GM12878 (cell line): ENCODE measurements around the gene KRTAP9-8. TPM values are rescaled to one million over a fixed set of nuclear protein-coding genes. Genes with fewer than 3 reads are reported as not detected.

Experiments used
- ATAC-seq: fragments of 200-7000 bp; cut with Tn5 transposase; 3 replicates; pipeline ENCODE4 v1.9.1; 2020; ENCODE audit warnings: mild to moderate bottlenecking, moderate library complexity
- BruUV-seq: library from RNA; stranded (reverse); fragments of 400-500 nt; replicated peaks from 2 replicates; lab custom pipeline; 2021; lab: Mats Ljungman, UMichigan
- CTCF ChIA-PET: fragments of 300-600 bp; sonication (Branson Sonifier 250); formaldehyde crosslinking; extraction: SDS; loops from one replicate; lab custom pipeline; 2021; ENCODE audit warnings: inconsistent platforms; lab: Yijun Ruan, JAX
- POLR2A ChIA-PET: fragments of 350-600 bp; formaldehyde crosslinking; extraction: SDS; loops from one replicate; lab custom pipeline; 2021; ENCODE audit warnings: inconsistent platforms; lab: Charles Lee
- RAD21 ChIA-PET: fragments of 300-600 bp; sonication (Branson Sonifier 250); formaldehyde crosslinking; loops from one replicate; lab custom pipeline; 2023; ENCODE audit warnings: antibody characterized with exemption; ENCODE audit not compliant: unreplicated experiment; lab: Charles Lee
- SMC1A ChIA-PET: fragments of 300-600 bp; sonication (Branson Sonifier 250); formaldehyde crosslinking; loops from one replicate; lab custom pipeline; 2023; ENCODE audit not compliant: unreplicated experiment, uncharacterized antibody; lab: Charles Lee
- DNase-seq: peaks from one replicate; pipeline ENCODE4 v3.0.0-alpha.2; 2011; ENCODE audit warnings: low read depth, low spot score
- FAIRE-seq: peaks from 3 replicates; lab custom pipeline; 2011; peaks lifted over from hg19 to GRCh38; lab: Jason Lieb, UNC
- H2AFZ ChIP-seq: 2 replicates; pipeline ENCODE4 v1.6.0; 2011; ENCODE audit warnings: low read depth, low read length, control low read depth; ENCODE audit not compliant: control insufficient read depth
- H3K27ac ChIP-seq: 2 replicates; pipeline ENCODE4 v1.5.1; 2011; ENCODE audit warnings: control low read depth; ENCODE audit not compliant: control insufficient read depth, insufficient read depth
- H3K27me3 ChIP-seq, 2 experiments: replicated peaks in 1 of 2; 2 replicates each; pipeline versions ENCODE4 v1.6.0 to v1.6.1; 2011; ENCODE audit warnings: low read length in 1 of 2; ENCODE audit not compliant: control insufficient read depth in 2 of 2, insufficient read depth in 2 of 2
- H3K36me3 ChIP-seq, 2 experiments: 2 replicates each; pipeline ENCODE4 v1.5.1; 2011; ENCODE audit warnings: low read length in 1 of 2; ENCODE audit not compliant: control insufficient read depth in 2 of 2, insufficient read depth in 2 of 2
- H3K4me1 ChIP-seq: 2 replicates; pipeline ENCODE4 v1.6.1; 2011; ENCODE audit warnings: mild to moderate bottlenecking, low read length, moderate library complexity, mixed read lengths; ENCODE audit not compliant: control insufficient read depth, insufficient read depth
- H3K4me2 ChIP-seq: 2 replicates; pipeline ENCODE4 v1.6.0; 2011; ENCODE audit warnings: control low read depth; ENCODE audit not compliant: control insufficient read depth, insufficient read depth
- H3K4me3 ChIP-seq: fragments of 200-600 bp; sonication (generic); 2 replicates; pipeline ENCODE4 v1.5.1; 2016
- H3K79me2 ChIP-seq: 2 replicates; pipeline ENCODE4 v1.6.0; 2011; ENCODE audit warnings: low read length; ENCODE audit not compliant: control insufficient read depth, insufficient read depth
- H3K9ac ChIP-seq: 2 replicates; pipeline ENCODE4 v1.8.0; 2011; ENCODE audit warnings: low read length, control low read depth, mixed read lengths; ENCODE audit not compliant: control insufficient read depth, insufficient read depth
- H3K9me3 ChIP-seq: replicated peaks from 3 replicates; pipeline ENCODE4 v1.5.1; 2011; ENCODE audit warnings: mild to moderate bottlenecking, low read length; ENCODE audit not compliant: control insufficient read depth, insufficient read depth
- H4K20me1 ChIP-seq: 2 replicates; pipeline ENCODE4 v1.6.0; 2011; ENCODE audit not compliant: control insufficient read depth, insufficient read depth
- ATF7 ChIP-seq: fragments of 450-650 bp; IDR thresholded peaks from 2 replicates; pipeline ENCODE4 v1.6.1; 2016; ENCODE audit warnings: low read depth, mild to moderate bottlenecking
- KAT2A ChIP-seq: conservative IDR thresholded peaks from 2 replicates; pipeline ENCODE4 v1.6.1; 2011; ENCODE audit warnings: low read depth, low read length; ENCODE audit not compliant: control insufficient read depth
- LARP7 ChIP-seq: fragments of 450-650 bp; IDR thresholded peaks from 2 replicates; pipeline ENCODE4 v1.6.1; 2017; ENCODE audit warnings: mild to moderate bottlenecking
- MEF2A ChIP-seq: IDR thresholded peaks from 2 replicates; pipeline ENCODE4 v1.6.1; 2011; ENCODE audit warnings: low read depth, mild to moderate bottlenecking, low read length, moderate library complexity; ENCODE audit not compliant: insufficient read depth
- NR2C2 ChIP-seq: IDR thresholded peaks from 2 replicates; pipeline ENCODE4 v1.6.1; 2011; ENCODE audit warnings: borderline replicate concordance, low read depth; ENCODE audit not compliant: control insufficient read depth, insufficient read length
- in situ Hi-C: fragments of 300-500 bp; cut with MboI; formaldehyde crosslinking; loops from 9 replicates; pipeline ENCODE4 v1.14.3; 2018; ENCODE audit warnings: mixed read lengths
- intact Hi-C: fragments of 100-400 bp; cut with micrococcal nuclease; formaldehyde crosslinking; loops from one replicate; pipeline ENCODE4 v1.14.2; 2022; ENCODE audit not compliant: unreplicated experiment
- polyA plus RNA-seq, 11 experiments: library from polyadenylated mRNA; depleted of rRNA in 4 of 11; unstranded in 6 of 11; stranded (reverse) in 5 of 11; fragments of >200 nt; fragmentation: Nextera tagmentation in 4 of 11; fragmentation: Illumina TruSeq in 1 of 11; extraction: Ambion mirVana in 4 of 11; extraction: Trizol in 1 of 11; gene quantifications; 1 replicate in 1 of 11; 2 replicates in 10 of 11; pipeline versions ENCODE4 v1.2.1 to v1.2.3, GENCODE V29; 2011 to 2016; ENCODE audit warnings: inconsistent platforms in 2 of 11, missing spikeins in 2 of 11, low read depth in 1 of 11
- total RNA-seq, 4 experiments: library from RNA; depleted of rRNA in 3 of 4; stranded (reverse); fragments of >200 nt in 3 of 4; fragmentation: Illumina TruSeq in 1 of 4; extraction: Trizol in 1 of 4; gene quantifications; 2 replicates each; pipeline versions ENCODE4 v1.2.1 to v1.2.3, GENCODE V29; 2013 to 2021
- TF ChIP-seq, protein P1 (sequence below): fragments of 450-650 bp; IDR thresholded peaks from 2 replicates; pipeline ENCODE4 v1.6.1; 2016; ENCODE audit warnings: mild to moderate bottlenecking, moderate library complexity, borderline replicate concordance
- TF ChIP-seq, protein P2 (sequence below): fragments of 150-350 bp; IDR thresholded peaks from 2 replicates; pipeline ENCODE4 v1.6.1; 2014; ENCODE audit warnings: mild to moderate bottlenecking, low read depth, low read length
- TF ChIP-seq, protein P3 (sequence below): fragments of 450-650 bp; conservative IDR thresholded peaks from 2 replicates; pipeline ENCODE4 v1.6.1; 2017; ENCODE audit warnings: mild to moderate bottlenecking, moderate library complexity

KRTAP9-8 gene
- total and polyA plus RNA-seq, 10 of the 15 experiments (the other 5 are each of a cell fraction or from before 2014, with no cell fraction given), result not detected

DNA sequence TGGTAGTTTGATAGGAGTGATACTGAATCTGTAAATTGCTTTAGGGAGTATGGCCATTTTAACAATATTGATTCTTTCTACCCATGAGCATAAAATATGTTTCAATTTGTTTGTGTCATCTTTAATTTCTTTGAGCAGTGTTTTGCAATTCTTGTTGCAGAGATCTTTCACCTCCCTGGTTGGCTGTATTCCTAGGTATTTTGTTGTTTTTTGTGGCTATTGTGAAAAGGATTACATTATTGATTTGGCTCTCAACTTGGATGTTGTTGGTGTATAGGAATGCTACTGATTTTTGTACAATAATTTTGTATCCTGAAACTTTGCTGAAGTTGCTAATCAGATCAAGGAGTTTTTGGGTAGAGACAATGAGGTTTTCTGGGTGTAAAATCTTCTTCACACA is 20.6 kb downstream of the KRTAP9-8 start:
- Histone ChIP-seq H2AFZ (no peak overlapping the region), H3K79me2 (no peaks in the 10 kb centered on the region), H3K4me3 (no peak overlapping the region), H3K9me3 (no peaks in the 10 kb centered on the region), H3K36me3 (no peaks in the 10 kb centered on the region), H3K4me1 (no peaks in the 10 kb centered on the region), H4K20me1 (no peaks in the 10 kb centered on the region), H3K9ac (no peak overlapping the region), H3K27me3 (no peaks in the 10 kb centered on the region; a peak in 2 of 4 replicates), H3K27ac (no peak overlapping the region), H3K4me2 (no peak overlapping the region)
- in situ Hi-C loops, result no loop called here
- BruUV-seq, result no TSS peak
- intact Hi-C loops, result no loop called here
- ChIA-PET CTCF (no interaction called here), POLR2A (no interaction called here), SMC1A (no interaction called here), RAD21 (no interaction called here)
- ATAC-seq (no peak), FAIRE-seq (no peak), DNase-seq (no peak)
- TF ChIP-seq NR2C2 (no peak), ATF7 (no peak), LARP7 (no peak), KAT2A (no peak), MEF2A (no peak)
- TF ChIP-seq, protein P1, sequence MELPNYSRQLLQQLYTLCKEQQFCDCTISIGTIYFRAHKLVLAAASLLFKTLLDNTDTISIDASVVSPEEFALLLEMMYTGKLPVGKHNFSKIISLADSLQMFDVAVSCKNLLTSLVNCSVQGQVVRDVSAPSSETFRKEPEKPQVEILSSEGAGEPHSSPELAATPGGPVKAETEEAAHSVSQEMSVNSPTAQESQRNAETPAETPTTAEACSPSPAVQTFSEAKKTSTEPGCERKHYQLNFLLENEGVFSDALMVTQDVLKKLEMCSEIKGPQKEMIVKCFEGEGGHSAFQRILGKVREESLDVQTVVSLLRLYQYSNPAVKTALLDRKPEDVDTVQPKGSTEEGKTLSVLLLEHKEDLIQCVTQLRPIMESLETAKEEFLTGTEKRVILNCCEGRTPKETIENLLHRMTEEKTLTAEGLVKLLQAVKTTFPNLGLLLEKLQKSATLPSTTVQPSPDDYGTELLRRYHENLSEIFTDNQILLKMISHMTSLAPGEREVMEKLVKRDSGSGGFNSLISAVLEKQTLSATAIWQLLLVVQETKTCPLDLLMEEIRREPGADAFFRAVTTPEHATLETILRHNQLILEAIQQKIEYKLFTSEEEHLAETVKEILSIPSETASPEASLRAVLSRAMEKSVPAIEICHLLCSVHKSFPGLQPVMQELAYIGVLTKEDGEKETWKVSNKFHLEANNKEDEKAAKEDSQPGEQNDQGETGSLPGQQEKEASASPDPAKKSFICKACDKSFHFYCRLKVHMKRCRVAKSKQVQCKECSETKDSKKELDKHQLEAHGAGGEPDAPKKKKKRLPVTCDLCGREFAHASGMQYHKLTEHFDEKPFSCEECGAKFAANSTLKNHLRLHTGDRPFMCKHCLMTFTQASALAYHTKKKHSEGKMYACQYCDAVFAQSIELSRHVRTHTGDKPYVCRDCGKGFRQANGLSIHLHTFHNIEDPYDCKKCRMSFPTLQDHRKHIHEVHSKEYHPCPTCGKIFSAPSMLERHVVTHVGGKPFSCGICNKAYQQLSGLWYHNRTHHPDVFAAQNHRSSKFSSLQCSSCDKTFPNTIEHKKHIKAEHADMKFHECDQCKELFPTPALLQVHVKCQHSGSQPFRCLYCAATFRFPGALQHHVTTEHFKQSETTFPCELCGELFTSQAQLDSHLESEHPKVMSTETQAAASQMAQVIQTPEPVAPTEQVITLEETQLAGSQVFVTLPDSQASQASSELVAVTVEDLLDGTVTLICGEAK, result no peak
- TF ChIP-seq, protein P2, sequence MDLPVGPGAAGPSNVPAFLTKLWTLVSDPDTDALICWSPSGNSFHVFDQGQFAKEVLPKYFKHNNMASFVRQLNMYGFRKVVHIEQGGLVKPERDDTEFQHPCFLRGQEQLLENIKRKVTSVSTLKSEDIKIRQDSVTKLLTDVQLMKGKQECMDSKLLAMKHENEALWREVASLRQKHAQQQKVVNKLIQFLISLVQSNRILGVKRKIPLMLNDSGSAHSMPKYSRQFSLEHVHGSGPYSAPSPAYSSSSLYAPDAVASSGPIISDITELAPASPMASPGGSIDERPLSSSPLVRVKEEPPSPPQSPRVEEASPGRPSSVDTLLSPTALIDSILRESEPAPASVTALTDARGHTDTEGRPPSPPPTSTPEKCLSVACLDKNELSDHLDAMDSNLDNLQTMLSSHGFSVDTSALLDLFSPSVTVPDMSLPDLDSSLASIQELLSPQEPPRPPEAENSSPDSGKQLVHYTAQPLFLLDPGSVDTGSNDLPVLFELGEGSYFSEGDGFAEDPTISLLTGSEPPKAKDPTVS, result no peak
- TF ChIP-seq, protein P3, sequence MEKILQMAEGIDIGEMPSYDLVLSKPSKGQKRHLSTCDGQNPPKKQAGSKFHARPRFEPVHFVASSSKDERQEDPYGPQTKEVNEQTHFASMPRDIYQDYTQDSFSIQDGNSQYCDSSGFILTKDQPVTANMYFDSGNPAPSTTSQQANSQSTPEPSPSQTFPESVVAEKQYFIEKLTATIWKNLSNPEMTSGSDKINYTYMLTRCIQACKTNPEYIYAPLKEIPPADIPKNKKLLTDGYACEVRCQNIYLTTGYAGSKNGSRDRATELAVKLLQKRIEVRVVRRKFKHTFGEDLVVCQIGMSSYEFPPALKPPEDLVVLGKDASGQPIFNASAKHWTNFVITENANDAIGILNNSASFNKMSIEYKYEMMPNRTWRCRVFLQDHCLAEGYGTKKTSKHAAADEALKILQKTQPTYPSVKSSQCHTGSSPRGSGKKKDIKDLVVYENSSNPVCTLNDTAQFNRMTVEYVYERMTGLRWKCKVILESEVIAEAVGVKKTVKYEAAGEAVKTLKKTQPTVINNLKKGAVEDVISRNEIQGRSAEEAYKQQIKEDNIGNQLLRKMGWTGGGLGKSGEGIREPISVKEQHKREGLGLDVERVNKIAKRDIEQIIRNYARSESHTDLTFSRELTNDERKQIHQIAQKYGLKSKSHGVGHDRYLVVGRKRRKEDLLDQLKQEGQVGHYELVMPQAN, result no peak
